Activated CD8-positive, alpha-beta memory T cell treated with anti-CD3 and anti-CD28 coated beads, Interleukin-2, amount 50 U/mL, for 1 hour (primary cell): ENCODE data around the gene ARHGEF38.

Source experiments
- DNase-seq: peaks from one replicate; pipeline ENCODE4 v3.0.0-alpha.2; 2020; ENCODE audit errors: extremely low read depth

The ARHGEF38 gene

DNA sequence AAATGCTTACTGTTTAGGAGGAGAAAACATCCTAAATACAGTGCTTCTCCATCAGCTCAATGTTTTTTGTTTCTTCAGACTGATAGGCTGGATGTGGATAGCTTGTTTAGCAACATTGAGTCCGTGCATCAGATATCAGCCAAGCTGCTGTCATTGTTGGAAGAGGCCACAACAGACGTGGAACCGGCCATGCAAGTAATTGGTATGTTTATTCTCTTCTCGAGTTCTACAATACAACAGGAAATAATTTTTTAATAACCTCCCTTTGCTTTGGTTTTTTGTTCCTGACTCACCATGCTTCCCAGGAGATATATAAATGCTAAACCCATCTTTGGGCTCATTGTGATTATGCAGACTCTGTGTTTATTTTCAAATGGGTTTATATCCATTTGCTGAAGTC, 60.9 kb downstream of the ARHGEF38 start:
- no peak for DNase-seq

DNA sequence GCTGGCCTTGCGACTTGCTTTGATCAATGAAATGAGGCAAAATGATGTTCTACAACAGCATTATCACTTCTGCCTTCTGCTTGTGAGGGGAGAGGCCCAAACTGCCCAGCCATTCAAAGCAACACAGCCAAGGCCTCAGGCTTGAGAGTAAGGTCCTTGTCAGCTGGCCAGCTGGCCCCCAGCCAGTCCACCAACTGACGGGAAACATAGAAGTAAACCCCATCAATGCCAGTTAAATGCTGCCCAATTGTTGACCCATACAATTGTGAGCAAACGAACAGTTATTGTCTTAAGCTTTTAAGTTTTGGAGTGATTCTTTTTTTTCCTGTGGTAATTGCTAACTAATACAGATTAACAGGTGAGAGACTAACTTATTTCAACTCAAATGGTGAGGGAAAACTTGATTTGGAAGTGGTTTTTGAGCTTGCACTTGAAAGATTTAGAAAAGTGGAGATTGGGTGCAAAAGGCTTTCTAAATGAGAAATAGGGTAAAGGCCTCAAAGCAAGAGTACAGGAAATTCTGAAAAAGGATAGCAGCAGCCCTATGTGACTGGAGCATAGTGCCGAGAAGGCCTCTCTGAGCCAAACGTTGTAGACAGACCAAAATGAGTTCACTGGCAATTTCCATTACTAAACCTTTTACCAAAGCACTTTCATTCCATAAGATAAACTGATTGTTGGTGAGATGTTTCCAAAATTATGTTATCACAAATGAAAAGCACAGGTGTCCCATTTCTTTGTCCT, 66.9 kb downstream of the ARHGEF38 start:
- no peak for DNase-seq

DNA sequence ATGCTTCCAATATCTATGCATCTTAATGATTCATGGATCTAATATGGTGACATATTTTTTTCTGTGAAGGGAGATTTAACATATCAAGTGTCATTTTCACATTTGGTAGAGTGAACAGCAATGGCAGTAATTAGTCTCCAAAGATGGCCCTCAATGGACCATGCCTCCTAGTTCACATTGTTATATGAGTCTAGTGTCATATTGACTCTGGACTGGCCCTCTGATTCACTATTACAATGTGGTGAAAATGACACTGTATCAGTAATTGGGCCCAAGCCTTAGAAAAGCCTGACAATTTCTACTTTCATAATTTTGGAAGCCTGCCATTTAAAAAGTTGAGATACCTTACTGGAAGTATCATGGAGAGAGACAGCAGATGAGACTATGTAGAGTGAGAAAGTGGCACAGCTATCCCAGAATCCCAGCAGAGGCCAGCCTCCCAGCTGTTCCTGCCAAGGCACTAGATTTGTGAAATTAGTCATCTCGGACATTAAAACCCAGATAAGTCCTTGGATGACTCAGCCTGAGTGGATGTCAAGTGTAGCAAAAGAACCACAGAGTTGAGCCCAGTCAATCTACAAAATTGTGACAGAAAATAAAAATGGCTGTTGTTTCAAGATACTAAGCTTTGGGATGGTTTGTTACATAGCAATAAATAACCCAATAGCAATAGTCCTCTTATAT, 68.4 kb downstream of the ARHGEF38 start:
- DNase-seq, result no peak

DNA sequence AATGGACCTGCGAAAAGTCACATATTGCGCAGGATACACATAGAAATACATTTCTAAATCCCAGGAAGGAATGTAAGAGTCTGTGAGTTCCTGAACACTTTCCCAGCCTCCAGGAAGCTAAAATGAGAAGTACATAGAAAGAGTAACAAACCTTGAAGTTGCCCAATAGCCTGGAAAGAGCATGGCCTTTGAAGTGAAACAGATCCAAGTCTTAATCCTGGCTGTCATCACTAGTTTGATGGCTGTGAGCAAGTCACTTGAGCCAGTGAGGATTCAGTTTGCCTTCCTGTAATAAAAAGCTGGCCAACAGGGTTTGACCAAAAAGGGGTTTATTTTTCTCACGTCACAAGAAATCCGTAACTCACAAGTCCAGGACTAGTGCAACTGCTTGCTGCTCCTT, 69.8 kb downstream of the ARHGEF38 start:
- DNase-seq, result no peak

DNA sequence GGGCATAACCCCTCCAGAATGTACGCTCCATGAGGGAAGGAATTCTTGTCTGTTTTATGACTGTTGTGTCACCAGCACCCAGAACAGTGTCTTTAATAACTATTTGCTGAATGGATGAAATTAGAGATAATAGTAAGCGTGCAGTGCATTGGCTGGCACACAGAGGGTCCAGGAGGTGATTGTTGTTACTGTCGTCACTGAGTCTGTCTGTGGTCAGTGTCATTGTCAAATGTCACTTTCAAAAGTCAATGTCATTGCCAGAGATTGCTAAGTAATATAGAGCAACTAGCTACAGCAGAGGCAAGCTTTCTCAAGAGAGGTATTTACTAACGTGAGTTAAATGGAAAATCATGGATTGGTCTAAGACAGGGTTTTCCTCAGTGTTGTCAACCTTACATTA, 70.7 kb downstream of the ARHGEF38 start:
- no peak for DNase-seq

DNA sequence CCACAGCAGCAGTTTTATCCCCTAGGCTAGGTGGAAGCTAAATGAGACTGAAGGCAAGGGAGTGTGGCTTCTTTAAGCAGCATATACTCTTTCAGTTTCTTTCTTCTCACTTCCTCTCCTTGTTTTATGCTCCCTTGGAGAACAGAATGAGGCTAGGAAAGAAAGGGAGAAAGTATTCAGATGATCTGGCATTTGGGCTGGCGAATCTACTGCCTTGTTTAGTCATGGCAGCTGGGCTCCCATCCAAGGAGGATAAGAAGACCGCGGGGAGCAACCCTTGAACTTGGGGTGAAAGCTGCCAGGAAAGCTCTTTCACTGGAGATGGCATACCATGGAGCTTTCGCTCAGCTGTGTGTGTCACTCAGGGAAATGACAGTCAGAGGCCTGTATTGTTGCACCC, 72.1 kb downstream of the ARHGEF38 start:
- no peak for DNase-seq

DNA sequence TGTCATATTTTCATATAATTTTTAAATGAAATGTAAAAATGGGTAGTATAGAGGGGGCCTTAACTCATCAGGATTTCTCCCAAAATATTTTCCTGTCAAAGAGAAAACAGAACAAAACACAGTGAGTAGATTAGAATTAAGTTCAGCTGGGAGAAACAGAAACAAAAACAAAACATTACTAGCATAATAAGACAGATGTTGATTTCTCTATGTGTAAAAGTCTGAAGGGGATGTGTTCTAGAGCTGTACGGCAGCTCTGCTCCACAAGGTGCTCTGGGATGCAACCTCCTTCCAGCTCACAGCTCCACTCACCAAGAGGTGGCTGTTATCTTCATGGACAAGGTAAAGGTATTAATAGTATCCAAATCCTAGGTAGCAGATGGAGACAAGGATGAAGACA, 72.8 kb downstream of the ARHGEF38 start:
- no peak for DNase-seq

DNA sequence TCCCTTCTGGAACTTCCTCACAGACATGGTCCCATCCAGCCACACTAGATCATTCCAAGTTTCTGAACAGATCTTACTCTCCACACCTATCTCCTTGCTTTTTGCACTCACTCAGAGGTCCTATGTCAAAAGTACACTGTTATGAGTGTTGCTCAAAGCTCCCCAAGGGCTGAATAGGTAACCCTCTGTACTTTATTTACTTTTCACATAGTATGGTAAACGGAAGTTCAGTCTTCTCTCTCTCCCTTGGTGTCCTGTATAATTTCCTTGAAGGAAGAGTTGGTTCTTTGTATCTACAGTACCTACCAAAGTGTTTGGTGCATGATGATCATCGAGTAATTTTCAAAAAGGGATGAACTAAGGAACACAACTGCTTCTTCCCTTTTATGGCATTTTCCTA, 74.4 kb downstream of the ARHGEF38 start:
- no peak for DNase-seq

DNA sequence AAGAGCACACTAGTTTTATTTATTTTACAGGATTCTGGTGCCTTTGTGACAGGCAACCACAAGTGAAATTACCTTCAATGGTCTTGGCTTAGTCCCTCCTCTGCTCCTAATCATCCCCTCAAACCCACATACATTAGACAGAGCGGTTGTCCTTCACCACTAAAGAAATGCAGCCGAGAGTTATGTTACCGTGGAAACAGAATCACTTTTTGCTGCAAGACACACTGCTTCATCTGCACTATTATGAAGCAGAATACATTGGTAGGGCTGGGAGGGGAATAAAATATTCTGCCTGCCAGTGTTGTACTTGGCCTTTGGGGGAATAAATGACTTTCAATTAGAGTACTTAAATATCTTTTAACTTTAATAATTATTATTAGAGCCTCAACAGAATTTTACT, 75.2 kb downstream of the ARHGEF38 start:
- DNase-seq, result no peak

DNA sequence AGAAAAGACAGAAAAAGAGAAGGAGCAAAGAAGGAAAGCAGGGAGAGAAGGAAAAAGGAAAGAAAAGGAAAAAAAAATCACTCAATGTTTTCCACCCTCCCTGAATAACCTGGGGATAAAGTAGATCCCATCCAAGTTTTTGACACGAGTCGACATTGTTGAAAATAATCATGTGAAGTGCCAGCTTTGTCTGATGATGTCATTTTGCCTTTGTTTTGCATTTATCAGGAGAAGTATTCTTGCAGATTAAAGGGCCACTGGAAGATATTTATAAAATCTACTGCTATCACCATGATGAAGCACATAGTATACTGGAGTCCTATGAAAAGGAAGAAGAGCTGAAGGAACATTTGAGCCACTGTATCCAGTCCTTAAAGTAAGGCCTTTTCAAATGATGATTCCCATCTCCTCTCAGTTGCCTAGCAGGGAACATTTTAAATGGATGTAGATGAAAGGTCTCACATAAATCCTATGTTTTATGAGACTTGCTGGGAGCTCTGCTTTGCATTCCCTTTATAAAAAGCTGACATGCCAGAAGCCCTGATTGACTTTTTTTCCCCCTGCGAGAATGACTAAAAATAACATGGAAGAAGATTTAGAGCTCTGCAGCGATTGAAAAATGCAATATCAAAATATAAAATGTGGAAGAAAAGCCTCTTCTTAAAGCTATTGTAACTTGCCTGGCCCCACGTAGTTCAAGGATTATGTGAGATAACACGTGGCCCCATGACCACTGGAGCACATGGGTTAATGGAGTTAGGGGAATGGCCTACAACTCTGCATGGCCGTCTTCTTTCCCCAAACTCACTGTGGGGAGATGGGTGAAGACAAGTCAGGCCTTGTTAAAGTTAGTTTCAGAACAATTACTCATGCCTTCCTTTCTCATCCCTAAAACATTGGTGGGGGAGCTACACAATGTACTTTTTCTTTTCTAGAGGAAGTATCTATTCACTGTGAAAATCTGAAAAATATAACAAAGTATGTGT, 78.5 kb downstream of the ARHGEF38 start:
- DNase-seq, result no peak

DNA sequence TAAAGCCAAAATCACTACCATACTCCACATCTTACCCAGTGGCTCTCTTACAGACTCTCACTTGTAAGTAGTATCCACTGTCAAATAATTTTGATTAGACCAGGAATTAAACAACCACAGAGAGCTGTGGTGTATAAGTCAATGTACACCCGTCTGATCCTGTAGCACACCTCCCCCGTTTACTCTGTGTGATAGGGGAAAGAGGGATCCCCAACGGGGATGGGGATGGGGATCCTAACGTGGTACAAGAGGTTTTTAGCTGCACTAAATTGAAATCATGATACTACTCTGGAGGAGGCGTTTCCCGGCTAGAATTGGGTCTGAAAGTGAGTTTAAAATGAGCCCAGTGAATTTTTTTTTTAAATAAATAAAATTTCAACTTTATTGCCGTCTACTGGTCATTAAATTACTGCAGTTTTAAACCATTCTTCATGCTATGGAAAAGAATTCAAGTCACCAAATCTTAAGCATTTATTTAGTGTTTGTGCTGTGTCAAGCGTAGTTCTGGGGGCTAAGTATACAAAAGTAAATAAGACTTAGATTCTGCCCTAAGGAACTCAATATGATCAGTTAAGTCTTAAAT, 79.5 kb downstream of the ARHGEF38 start:
- DNase-seq, result no peak

DNA sequence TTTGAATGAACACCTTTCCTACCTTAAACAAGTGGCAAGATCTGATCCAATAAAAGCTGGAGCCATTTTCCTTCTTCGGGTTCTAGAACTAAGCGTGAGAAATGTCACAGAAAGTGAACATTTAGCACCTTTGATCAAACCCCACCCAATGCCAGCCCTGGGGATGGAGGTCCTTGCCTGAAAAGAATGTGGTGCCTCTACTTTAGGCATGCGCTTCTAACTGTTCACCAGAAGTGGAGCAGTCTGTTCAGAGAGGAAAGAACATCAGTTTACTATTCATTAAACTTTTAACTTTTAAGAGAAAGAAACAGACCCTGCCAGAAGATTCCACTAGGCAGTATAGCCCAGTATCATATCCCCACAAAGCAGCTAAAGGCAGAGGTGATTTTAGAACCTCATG, 80.2 kb downstream of the ARHGEF38 start:
- no peak for DNase-seq

DNA sequence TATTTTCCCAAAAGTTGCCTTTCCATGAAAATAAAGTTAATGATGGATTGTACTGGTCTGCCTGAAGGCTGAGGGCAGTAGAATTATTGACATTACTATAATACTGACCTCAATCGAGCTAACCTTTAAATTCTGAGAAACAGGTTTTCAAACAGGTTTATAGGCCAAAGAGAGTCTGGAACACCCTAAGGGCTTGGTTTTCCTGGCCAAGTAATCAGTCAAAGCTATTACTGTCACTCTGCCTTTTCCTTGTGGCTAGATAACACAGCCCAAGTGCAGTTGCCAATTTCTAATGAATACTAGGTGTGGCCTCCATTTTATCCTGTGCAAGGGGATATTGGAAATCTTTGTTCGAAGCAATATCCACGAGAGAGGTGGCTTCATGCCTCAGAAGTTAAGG, 80.8 kb downstream of the ARHGEF38 start:
- no peak for DNase-seq

DNA sequence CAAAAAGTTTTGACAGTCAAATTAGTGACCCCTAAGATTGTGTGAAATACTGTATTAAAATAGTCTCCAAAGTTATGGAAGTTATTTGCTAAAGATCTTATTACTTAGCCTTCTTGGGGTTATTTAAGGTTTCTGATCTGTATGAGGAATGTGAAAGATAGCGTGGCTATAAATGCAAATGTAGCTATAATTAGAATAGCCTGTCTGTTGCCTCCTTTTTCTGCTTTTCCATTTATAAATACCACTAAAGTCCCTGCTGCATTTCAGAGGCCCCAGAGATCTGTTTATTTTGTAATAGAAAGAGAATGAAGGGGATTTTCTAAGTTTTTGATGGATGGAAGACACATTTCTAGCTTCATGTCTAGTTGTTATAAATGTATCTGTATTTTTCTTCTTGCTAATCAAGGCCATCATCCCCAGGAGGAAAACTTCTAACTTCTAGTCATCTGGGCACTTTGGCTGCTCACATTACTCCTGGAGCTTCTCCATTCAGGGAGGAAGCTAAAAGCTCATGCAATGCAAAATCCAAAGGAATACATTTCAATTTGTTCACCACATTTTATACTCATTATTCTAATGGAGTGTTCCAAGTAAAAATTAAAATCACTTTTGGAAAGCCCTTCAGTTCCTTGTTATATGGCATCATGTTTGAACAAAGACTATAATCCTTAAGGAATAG, 82.1 kb downstream of the ARHGEF38 start:
- DNase-seq, result no peak

DNA sequence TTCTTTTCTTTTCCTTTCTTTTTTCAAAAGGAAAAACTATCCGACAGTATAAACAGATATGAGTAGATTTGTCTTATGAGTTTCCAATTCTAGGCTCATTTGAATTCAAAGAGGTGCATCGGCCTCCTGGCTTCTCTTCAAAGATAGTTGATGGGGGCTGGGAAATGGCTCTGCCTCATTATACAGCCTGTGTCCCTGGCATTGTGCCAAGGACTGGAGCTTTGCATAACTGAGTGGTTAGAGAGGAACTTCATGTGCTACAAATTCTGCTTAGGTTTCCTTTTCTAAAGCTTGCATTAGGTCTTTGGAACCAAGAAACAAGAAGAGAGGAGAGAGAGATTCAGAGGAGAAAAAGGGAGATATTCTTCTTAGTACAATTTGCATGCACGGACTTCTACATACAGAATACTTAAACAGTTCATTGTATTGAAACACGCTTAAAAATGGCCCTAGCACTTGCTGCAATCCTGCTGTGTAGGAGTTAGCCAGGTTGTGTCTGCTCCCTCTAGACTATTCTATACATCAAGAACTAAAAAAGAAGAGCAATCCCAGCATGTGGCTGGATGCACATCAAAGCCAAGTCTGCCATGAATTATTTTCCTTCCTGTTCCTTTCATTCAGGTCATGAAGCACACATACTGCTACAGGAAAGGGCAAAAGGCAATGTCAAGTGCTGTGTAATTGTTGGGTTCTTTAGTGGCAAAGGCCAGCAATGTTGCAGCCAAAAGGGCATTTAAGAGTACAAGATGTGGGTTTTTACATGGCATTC, 85.2 kb downstream of the ARHGEF38 start:
- no peak for DNase-seq

DNA sequence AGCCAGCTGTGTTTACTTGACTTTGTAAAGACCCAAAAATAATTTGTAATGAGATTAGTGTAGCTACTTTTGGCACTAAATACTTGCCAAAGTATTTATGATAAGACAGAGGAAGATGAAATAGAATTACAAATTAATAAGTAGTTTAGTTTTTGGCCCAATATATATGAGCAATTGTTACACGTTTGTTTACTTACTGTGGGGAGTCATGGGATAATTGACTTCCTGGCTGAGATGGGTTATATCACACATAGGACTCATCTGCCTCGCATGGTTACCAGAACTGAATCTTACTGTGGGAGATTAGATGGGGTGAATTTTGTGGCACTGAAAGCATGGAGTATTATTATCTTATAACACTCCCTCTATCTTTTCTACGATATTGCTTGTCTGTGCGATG, 89.4 kb downstream of the ARHGEF38 start:
- no peak for DNase-seq

DNA sequence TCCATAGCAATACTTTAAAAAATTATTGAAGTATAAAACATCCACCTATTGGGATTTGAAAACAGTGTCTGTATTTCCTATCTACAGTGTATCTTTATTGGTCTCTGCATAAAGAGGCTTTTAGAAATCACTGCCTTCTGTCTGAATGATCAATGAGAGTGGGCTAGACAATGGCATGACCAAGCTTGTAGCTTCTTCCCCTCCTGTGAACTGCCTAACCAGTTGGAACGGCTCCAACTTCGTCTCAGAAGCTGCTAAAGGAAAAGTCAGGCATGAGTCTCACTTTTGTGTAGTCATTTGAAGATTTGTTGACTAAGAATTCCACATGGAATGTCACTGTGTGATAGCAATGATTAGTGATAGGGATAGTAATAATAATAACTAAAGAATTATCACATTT, 91.8 kb downstream of the ARHGEF38 start:
- no peak for DNase-seq

DNA sequence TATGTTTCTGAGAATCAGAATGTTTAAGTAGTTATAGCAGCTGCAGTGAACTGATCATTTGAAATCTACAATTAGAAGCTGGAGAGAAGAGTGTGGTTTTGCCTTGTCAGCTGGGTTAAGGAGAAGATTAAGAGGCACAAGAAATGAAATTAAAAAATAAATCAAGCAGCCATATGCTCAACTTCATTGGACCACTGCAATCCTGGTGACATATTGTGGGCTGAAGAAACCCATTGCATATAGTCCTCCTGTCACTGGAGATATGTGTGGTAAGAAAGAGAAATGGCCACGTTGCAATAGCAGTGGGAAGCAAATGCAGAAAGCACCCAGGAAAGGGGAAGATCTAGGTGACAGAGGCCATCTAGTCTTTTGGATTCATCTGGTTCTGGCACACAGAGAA, 93.0 kb downstream of the ARHGEF38 start:
- DNase-seq, result no peak

DNA sequence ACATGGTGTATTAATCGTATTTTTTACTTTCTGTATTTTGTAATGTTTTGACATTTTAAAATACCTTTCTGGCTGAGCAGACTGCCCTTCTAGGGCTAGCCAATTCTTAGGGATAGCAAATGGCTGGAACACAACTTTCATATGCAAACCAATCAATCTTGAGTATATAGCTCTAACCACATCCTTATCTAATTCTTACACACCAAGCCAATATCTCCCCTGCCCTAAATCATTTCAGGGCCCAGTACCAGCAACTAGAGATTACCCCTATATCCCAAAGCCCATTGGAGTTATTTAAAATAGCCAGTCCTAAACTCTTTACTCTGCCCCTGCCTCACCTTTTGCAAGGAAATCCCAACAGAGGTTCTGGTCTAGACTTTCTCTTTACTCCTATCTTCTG, 97.8 kb downstream of the ARHGEF38 start:
- DNase-seq, result no peak

DNA sequence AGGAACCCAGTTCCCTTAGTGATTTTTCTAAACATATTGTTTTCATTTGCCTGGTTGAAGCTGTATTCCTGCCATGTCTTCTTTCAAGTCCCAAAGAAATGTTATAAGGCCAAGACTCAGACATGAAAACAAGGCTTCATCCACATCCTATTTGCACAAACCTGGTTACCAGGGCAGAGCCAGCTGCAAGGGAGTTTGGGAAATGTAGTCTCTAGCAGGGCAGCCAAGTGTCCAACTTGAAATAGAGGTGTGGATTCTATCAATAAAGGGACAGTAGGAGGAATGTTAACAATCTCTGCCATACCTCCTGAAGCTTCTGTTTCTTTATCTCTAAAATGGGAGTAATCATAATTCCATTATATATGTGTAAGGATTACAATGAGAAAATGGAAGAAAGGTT, 99.5 kb downstream of the ARHGEF38 start:
- DNase-seq, result no peak
